ENCODE measurements around the gene HTRA1.

HTRA1 gene

GRCh38 chr10:122435212-122435827 lies 26.0 kb upstream of the HTRA1 start:
- TF ChIP-seq, protein P1, sequence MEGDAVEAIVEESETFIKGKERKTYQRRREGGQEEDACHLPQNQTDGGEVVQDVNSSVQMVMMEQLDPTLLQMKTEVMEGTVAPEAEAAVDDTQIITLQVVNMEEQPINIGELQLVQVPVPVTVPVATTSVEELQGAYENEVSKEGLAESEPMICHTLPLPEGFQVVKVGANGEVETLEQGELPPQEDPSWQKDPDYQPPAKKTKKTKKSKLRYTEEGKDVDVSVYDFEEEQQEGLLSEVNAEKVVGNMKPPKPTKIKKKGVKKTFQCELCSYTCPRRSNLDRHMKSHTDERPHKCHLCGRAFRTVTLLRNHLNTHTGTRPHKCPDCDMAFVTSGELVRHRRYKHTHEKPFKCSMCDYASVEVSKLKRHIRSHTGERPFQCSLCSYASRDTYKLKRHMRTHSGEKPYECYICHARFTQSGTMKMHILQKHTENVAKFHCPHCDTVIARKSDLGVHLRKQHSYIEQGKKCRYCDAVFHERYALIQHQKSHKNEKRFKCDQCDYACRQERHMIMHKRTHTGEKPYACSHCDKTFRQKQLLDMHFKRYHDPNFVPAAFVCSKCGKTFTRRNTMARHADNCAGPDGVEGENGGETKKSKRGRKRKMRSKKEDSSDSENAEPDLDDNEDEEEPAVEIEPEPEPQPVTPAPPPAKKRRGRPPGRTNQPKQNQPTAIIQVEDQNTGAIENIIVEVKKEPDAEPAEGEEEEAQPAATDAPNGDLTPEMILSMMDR (IDR thresholded peaks at IDR 0.05; ENCODE audit: insufficient read depth, low read depth, low read length, missing control alignments) = peak; percentile 25
- H3K4me3 ChIP-seq (ENCODE audit: low read depth, low read length) = no peak overlapping the region
- peak; percentile 35 for DNase-seq (ENCODE audit: low read depth)

DNA sequence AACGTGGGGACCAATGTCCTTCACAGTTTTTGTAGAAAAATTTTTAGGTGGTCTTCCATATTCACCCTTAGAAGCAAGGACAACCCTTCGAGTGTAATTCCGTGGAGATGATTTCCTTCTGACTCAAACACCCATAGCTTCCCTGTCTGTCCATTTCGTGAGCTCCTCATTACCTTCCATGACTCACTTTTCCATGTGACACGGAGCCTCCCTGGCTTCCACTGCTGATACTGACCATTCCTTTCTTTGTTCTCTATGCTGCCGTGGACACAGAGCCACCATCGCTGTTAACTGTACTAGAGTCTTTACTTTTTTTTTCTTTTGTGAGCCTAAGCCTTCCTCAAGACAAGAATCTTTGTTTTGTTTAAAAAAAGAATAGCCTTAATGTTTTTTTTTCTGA lies 19.4 kb upstream of the HTRA1 start:
- TF ChIP-seq, protein P1 (IDR thresholded peaks at IDR 0.05; ENCODE audit: insufficient read depth, low read depth, low read length, missing control alignments) = no peak
- no peak for DNase-seq (ENCODE audit: low read depth)
- no peak overlapping the region for H3K4me3 ChIP-seq (ENCODE audit: low read depth, low read length)

DNA sequence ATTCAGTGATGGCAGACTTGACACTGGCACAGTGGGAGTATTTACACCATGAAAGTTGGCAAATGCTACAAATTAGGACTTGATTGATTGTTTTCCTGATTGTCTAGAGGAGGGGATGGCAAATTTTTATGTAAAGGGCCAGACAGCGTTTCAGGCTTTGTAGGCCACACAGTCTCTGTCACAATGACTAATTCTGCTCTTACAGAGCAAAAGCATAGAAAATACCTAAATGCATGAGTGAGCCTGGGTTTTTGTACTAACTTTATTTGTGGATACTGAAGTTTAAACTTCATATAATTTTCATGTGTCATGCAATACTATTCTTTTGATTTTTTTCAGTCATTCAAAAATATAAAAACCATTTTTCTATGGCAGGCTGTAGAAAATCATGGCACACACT lies 15.9 kb upstream of the HTRA1 start:
- TF ChIP-seq, protein P1 (IDR thresholded peaks at IDR 0.05; ENCODE audit: insufficient read depth, low read depth, low read length, missing control alignments) = no peak
- H3K4me3 ChIP-seq (ENCODE audit: low read depth, low read length) = no peak overlapping the region
- no peak for DNase-seq (ENCODE audit: low read depth)

- TF ChIP-seq, protein P1 (IDR thresholded peaks at IDR 0.05; ENCODE audit: insufficient read depth, low read depth, low read length, missing control alignments) = no peak
- DNase-seq (ENCODE audit: low read depth) = no peak
- H3K4me3 ChIP-seq (ENCODE audit: low read depth, low read length) = no peak overlapping the region
Observed at GRCh38 chr10:122445904-122446303, 15.4 kb upstream of the HTRA1 start.

DNA sequence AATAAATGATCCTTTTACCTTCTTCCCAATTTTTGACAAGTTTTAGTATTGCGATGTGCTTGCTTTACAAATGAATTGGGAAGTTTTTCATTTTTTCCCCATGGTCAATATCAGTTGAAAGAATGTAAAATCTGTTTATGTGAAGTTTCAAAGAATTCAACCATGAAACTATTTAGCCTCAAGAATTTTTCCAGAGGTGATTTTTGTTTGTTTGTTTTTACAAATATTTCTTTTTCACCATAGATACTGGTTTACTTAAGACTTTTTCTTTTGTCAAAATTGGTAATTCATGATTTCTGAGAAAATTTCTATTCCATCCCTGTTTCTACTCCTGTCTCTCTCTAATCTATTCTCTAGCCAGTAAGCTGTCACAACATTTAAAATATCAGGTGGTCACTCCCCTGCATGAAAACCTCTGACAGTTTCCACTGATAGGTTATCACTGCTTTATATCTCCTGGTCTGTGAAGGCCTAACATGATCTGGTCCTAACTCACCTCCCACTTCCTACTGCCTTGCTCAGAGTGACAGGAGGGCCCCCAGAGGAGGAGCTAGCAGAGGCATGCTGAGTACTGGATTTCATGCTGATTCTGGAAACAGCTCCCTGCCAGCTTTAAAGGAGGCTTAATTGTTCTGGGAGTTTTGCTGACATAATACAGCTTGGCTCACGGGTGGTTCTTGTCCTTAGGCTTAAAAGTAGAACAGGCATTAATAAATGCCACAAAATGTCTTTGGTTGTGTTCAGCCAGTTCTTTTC lies 14.5 kb upstream of the HTRA1 start:
- TF ChIP-seq, protein P1 (IDR thresholded peaks at IDR 0.05; ENCODE audit: insufficient read depth, low read depth, low read length, missing control alignments) = no peak
- no peak overlapping the region for H3K4me3 ChIP-seq (ENCODE audit: low read depth, low read length)

DNA sequence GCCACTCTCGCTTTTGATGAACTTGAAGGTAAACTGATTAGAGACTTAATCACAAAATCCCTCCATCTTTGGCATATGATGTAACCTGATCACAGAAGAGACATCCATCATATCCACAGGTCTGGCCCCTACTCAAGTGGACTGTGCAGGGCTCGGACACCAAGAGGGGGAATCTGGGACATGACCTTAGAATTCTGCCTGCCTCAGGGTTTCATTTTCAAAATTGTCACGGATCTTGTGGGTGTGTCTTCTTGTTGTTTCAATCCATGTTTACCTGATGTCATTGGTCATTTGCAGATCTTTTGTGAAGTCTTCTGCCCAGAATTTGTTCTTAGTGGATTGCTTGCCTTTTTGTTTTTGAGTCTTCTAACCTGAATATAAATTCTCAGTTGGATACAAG lies 12.8 kb upstream of the HTRA1 start:
- DNase-seq (ENCODE audit: low read depth) = no peak
- TF ChIP-seq, protein P1 (IDR thresholded peaks at IDR 0.05; ENCODE audit: insufficient read depth, low read depth, low read length, missing control alignments) = no peak
- no peak overlapping the region for H3K4me3 ChIP-seq (ENCODE audit: low read depth, low read length)

More for the DNA sequence above, 14.5 kb upstream of the HTRA1 start:
- DNase-seq (ENCODE audit: low read depth) = no peak

Measured in GM12865 (cell line).